Left ventricle myocardium inferior (tissue), 1 donor: Measurements from ENCODE around the gene PRDM4. TPM values are rescaled to one million over a fixed set of nuclear protein-coding genes. Genes with fewer than 3 reads are reported as not detected.

Experiments
- DNase-seq: peaks from one replicate; pipeline ENCODE4 v3.0.0-alpha.2; 2020
- H3K27ac ChIP-seq: fragments of 200-600 bp; replicated peaks from 2 replicates; pipeline ENCODE4 v1.8.0; 2021
- H3K27me3 ChIP-seq: fragments of 200-600 bp; 2 replicates; pipeline ENCODE4 v1.8.0; 2021; ENCODE audit warnings: low read depth
- H3K36me3 ChIP-seq: fragments of 200-600 bp; 2 replicates; pipeline ENCODE4 v1.8.0; 2021
- H3K4me1 ChIP-seq: fragments of 200-600 bp; 2 replicates; pipeline ENCODE4 v1.8.0; 2021
- H3K4me3 ChIP-seq: fragments of 200-600 bp; 2 replicates; pipeline ENCODE4 v1.8.0; 2021; ENCODE audit warnings: mild to moderate bottlenecking, moderate library complexity
- H3K9me3 ChIP-seq: fragments of 200-600 bp; replicated peaks from 2 replicates; pipeline ENCODE4 v1.8.0; 2021
- intact Hi-C: fragments of 100-400 bp; cut with micrococcal nuclease; formaldehyde crosslinking; loops from one replicate; pipeline ENCODE4 v1.11.0; 2022
- total RNA-seq: library from RNA; stranded (reverse); fragmentation: NEBNext Ultra II Directional; extraction: Animal tissue kit (Norgen Biotek cat#: 25700); gene quantifications from one replicate; pipeline ENCODE4 v1.2.1, GENCODE V29; 2021
- TF ChIP-seq, protein P1 (sequence below): fragments of 200-600 bp; IDR thresholded peaks from 2 replicates; pipeline ENCODE4 v1.8.0; 2021; ENCODE audit warnings: antibody characterized with exemption, mild to moderate bottlenecking, borderline replicate concordance
- donor health status: DM: no; HTN: yes; CAD: no; lungs with severe emphysema.

The PRDM4 gene
- total RNA-seq, 1 donor from 2014 or later = 13.1 TPM

- Histone ChIP-seq H3K4me3 (no peak overlapping the region), H3K27me3 (no peaks in the 10 kb centered on the region), H3K9me3 (no peaks in the 10 kb centered on the region), H3K36me3 (peaks cover 76% of the 10 kb centered on the region), H3K4me1 (peaks cover 27% of the 10 kb centered on the region), H3K27ac (no peak overlapping the region)
- DNase-seq = no peak
- intact Hi-C loops = no loop called here
- TF ChIP-seq, protein P1, sequence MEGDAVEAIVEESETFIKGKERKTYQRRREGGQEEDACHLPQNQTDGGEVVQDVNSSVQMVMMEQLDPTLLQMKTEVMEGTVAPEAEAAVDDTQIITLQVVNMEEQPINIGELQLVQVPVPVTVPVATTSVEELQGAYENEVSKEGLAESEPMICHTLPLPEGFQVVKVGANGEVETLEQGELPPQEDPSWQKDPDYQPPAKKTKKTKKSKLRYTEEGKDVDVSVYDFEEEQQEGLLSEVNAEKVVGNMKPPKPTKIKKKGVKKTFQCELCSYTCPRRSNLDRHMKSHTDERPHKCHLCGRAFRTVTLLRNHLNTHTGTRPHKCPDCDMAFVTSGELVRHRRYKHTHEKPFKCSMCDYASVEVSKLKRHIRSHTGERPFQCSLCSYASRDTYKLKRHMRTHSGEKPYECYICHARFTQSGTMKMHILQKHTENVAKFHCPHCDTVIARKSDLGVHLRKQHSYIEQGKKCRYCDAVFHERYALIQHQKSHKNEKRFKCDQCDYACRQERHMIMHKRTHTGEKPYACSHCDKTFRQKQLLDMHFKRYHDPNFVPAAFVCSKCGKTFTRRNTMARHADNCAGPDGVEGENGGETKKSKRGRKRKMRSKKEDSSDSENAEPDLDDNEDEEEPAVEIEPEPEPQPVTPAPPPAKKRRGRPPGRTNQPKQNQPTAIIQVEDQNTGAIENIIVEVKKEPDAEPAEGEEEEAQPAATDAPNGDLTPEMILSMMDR = no peak
Measured at GRCh38 chr12:107749083-107749482, 11.9 kb downstream of the PRDM4 start.

DNA sequence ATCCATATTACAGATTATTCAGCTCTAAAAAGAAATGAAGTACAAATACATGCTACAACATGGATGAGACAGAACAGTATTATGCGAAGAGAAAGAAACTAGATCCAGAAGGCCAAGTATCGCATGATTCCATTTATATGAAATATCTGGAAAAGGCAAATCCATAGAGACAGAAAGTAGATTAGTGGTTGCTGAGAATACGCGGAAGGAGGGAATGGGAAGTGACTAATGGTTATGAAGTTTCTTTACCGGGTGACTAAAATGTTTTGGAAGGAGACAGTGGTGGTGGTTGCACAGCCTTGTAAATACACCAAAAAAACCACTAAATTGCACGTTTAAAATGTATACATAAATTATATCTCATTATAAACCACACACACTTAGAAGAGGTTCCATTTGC, 12.5 kb downstream of the PRDM4 start:
- DNase-seq = no peak
- peaks cover 27% of the 10 kb centered on the region for H3K4me1 ChIP-seq
- no peak overlapping the region for H3K4me3 ChIP-seq
- no peaks in the 10 kb centered on the region for H3K27me3 ChIP-seq
- no peak overlapping the region for H3K27ac ChIP-seq
- H3K36me3 ChIP-seq = peaks cover 76% of the 10 kb centered on the region
- TF ChIP-seq, protein P1 = no peak
- intact Hi-C loops = no loop called here
- H3K9me3 ChIP-seq = no peaks in the 10 kb centered on the region

DNA sequence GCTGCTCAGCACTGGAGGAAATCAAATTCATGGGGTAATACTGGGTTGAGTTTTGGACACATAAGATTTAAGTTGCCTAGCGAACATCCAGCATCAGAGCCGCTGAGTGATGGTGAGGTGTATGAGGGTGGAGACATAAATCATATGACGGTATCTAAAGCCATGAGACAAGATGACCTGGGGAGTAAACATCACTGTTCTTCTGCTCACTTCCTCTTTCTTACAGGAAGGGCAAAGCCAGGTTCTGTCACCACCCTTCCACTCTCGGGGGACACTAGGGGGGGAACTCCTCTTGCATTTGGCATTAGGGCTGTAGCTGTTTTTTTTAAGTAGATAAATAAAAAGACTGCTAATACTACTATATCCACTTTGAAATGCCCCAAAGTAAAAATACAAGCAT, 24.0 kb downstream of the PRDM4 start:
- DNase-seq = no peak
- intact Hi-C loops = no loop called here
- no peaks in the 10 kb centered on the region for H3K4me1 ChIP-seq
- H3K27me3 ChIP-seq = no peaks in the 10 kb centered on the region
- no peak overlapping the region for H3K27ac ChIP-seq
- TF ChIP-seq, protein P1 = no peak
- H3K4me3 ChIP-seq = no peak overlapping the region
- peaks cover 94% of the 10 kb centered on the region for H3K36me3 ChIP-seq
- H3K9me3 ChIP-seq = no peaks in the 10 kb centered on the region

- peaks cover 83% of the 10 kb centered on the region for H3K36me3 ChIP-seq
- no peak overlapping the region for H3K4me3 ChIP-seq
- no peaks in the 10 kb centered on the region for H3K4me1 ChIP-seq
- H3K9me3 ChIP-seq = no peaks in the 10 kb centered on the region
- no peak overlapping the region for H3K27ac ChIP-seq
- intact Hi-C loops = no loop called here
- H3K27me3 ChIP-seq = no peaks in the 10 kb centered on the region
- TF ChIP-seq, protein P1 = no peak
- no peak for DNase-seq
Measured at GRCh38 chr12:107735763-107736162, 25.2 kb downstream of the PRDM4 start.

DNA sequence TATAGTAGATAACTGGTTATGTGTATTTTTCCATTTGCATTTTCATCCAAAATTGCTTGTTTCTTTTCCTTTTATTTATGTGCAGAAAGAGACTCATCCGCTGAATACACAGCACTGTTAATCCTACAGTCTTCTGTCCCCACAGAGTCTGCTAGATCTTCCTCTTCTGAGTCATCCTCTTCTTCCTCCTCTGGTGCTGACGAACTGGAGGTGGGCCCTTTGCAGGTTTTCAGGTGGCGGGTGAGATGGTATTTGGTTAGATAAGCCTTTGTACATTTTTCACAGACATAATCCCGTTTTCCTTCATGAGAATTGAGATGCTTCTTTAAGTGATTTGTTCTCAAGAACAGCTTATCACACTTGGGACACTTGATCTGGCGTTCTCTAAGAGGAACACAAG, 26.8 kb downstream of the PRDM4 start:
- TF ChIP-seq, protein P1 = no peak
- no peak for DNase-seq
- H3K4me1 ChIP-seq = no peaks in the 10 kb centered on the region
- H3K27ac ChIP-seq = no peak overlapping the region
- no peaks in the 10 kb centered on the region for H3K27me3 ChIP-seq
- intact Hi-C loops = no loop called here
- H3K36me3 ChIP-seq = peaks cover 67% of the 10 kb centered on the region
- no peaks in the 10 kb centered on the region for H3K9me3 ChIP-seq
- no peak overlapping the region for H3K4me3 ChIP-seq

- no peak for DNase-seq
- Histone ChIP-seq H3K36me3 (peaks cover 49% of the 10 kb centered on the region), H3K4me3 (no peak overlapping the region), H3K4me1 (no peaks in the 10 kb centered on the region), H3K9me3 (no peaks in the 10 kb centered on the region), H3K27ac (no peak overlapping the region), H3K27me3 (no peaks in the 10 kb centered on the region)
- TF ChIP-seq, protein P1 = no peak
- intact Hi-C loops = no loop called here
Measured at GRCh38 chr12:107732365-107732764, 28.6 kb downstream of the PRDM4 start.
